PC-9 (cell line): ENCODE measurements around the gene NUDT5.

ENCODE experiments used
- EZH2 ChIP-seq: fragments of 200-600 bp; sonication (generic); IDR thresholded peaks from 2 replicates; pipeline ENCODE4 v1.8.0; 2017; ENCODE audit warnings: antibody characterized with exemption, low read depth
- TF ChIP-seq, protein P1 (sequence below): fragments of 200-600 bp; sonication (generic); conservative IDR thresholded peaks from 2 replicates; pipeline ENCODE4 v1.6.1; 2017; ENCODE audit warnings: mixed run types, antibody characterized with exemption, mild to moderate bottlenecking, moderate library complexity

- TF ChIP-seq, protein P1, sequence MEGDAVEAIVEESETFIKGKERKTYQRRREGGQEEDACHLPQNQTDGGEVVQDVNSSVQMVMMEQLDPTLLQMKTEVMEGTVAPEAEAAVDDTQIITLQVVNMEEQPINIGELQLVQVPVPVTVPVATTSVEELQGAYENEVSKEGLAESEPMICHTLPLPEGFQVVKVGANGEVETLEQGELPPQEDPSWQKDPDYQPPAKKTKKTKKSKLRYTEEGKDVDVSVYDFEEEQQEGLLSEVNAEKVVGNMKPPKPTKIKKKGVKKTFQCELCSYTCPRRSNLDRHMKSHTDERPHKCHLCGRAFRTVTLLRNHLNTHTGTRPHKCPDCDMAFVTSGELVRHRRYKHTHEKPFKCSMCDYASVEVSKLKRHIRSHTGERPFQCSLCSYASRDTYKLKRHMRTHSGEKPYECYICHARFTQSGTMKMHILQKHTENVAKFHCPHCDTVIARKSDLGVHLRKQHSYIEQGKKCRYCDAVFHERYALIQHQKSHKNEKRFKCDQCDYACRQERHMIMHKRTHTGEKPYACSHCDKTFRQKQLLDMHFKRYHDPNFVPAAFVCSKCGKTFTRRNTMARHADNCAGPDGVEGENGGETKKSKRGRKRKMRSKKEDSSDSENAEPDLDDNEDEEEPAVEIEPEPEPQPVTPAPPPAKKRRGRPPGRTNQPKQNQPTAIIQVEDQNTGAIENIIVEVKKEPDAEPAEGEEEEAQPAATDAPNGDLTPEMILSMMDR = no peak
- TF ChIP-seq EZH2 = no peak
These were observed 66.2 kb downstream of the NUDT5 start, which contains the start of gene SEC61A2 for GRCh38 chr10:12129222-12130111.
